Endodermal cell (in vitro differentiated cells): ENCODE measurements around the gene RALGAPA2. TPM values are rescaled to one million over a fixed set of nuclear protein-coding genes. Genes with fewer than 3 reads are reported as not detected.

Experiments used
- DNase-seq: peaks from one replicate; pipeline ENCODE4 v3.0.0-alpha.2; 2017
- H3K27ac ChIP-seq: 2 replicates; pipeline ENCODE4 v1.5.1; 2013; ENCODE audit warnings: mild to moderate bottlenecking, low read depth, low read length, moderate library complexity
- H3K27me3 ChIP-seq: 2 replicates; pipeline ENCODE4 v1.6.1; 2013; ENCODE audit warnings: mild to moderate bottlenecking, low read length, moderate library complexity; ENCODE audit not compliant: insufficient read depth, control insufficient read depth, poor library complexity, severe bottlenecking
- H3K36me3 ChIP-seq: 2 replicates; pipeline ENCODE4 v1.7.0; 2013; ENCODE audit warnings: mild to moderate bottlenecking, low read length, moderate library complexity; ENCODE audit not compliant: control insufficient read depth, insufficient read depth
- H3K4me1 ChIP-seq: one replicate; pipeline ENCODE4 v1.7.0; 2013; ENCODE audit warnings: low read length; ENCODE audit not compliant: control insufficient read depth, insufficient read depth
- H3K4me3 ChIP-seq: 2 replicates; pipeline ENCODE4 v1.5.1; 2013; ENCODE audit warnings: mild to moderate bottlenecking, low read length, moderate library complexity
- H3K9ac ChIP-seq: 2 replicates; pipeline ENCODE4 v1.6.1; 2013; ENCODE audit warnings: mild to moderate bottlenecking, low read length, moderate library complexity; ENCODE audit not compliant: poor library complexity, severe bottlenecking; ENCODE audit errors: extremely low read depth
- H3K9me3 ChIP-seq: 2 replicates; pipeline ENCODE4 v1.6.1; 2013; ENCODE audit warnings: mild to moderate bottlenecking, low read length, moderate library complexity; ENCODE audit not compliant: control insufficient read depth
- H3K27ac Mint-ChIP-seq: 2 replicates; pipeline ENCODE4 v1.8.0; 2020; ENCODE audit warnings: mixed read lengths
- H3K27me3 Mint-ChIP-seq: 2 replicates; pipeline ENCODE4 v1.8.0; 2021; ENCODE audit warnings: mild to moderate bottlenecking, mixed read lengths; ENCODE audit not compliant: insufficient read depth
- H3K36me3 Mint-ChIP-seq: 2 replicates; pipeline ENCODE4 v1.8.0; 2020; ENCODE audit warnings: low read depth, mixed read lengths
- H3K4me1 Mint-ChIP-seq: 2 replicates; pipeline ENCODE4 v1.8.0; 2020; ENCODE audit warnings: mixed read lengths
- H3K4me3 Mint-ChIP-seq: 2 replicates; pipeline ENCODE4 v1.8.0; 2020; ENCODE audit warnings: mild to moderate bottlenecking, moderate library complexity, mixed read lengths
- H3K9me3 Mint-ChIP-seq: 2 replicates; pipeline ENCODE4 v1.8.0; 2020; ENCODE audit warnings: mild to moderate bottlenecking, mixed read lengths
- CTCF ChIP-seq: fragments of 200-600 bp; sonication (generic); conservative IDR thresholded peaks from 2 replicates; pipeline ENCODE4 v1.5.0; 2021; ENCODE audit warnings: antibody characterized with exemption, mild to moderate bottlenecking
- WGBS, 2 experiments: methylation state at CpG; one replicate each; pipeline versions ENCODE4 v1.1.5 to v1.1.7; 2013; ENCODE audit warnings: missing lambda C conversion rate in 2 of 2, mixed read lengths in 1 of 2; ENCODE audit not compliant: insufficient coverage in 1 of 2, insufficient read length in 1 of 2; 5-methylcytosine and 5-hydroxymethylcytosine counted together
- total RNA-seq, 2 donors: library from RNA; stranded (reverse); fragmentation: NEBNext Ultra II Directional in 1 of 2; extraction: Animal tissue kit (Norgen Biotek cat#: 25700) in 1 of 2; gene quantifications; 2 replicates in 1 of 2; 3 replicates in 1 of 2; pipeline ENCODE4 v1.2.1, GENCODE V29; 2021

The RALGAPA2 gene
- total RNA-seq, 2 donors from 2014 or later: 19.5 to 24.6 TPM

GRCh38 chr20:20395087-20395486 is 317.4 kb downstream of the RALGAPA2 start:
- no peak for DNase-seq
- Mint-ChIP-seq H3K4me1 (no peaks in the 10 kb centered on the region), H3K27me3 (no peaks in the 10 kb centered on the region), H3K27ac (no peak overlapping the region), H3K4me3 (no peak overlapping the region), H3K9me3 (no peaks in the 10 kb centered on the region), H3K36me3 (peaks cover 5% of the 10 kb centered on the region)
- no peak for TF ChIP-seq CTCF
- Histone ChIP-seq H3K9me3 (no peaks in the 10 kb centered on the region), H3K27ac (no peak overlapping the region), H3K36me3 (no peaks in the 10 kb centered on the region), H3K4me3 (no peak overlapping the region), H3K4me1 (no peaks in the 10 kb centered on the region), H3K9ac (no peak overlapping the region), H3K27me3 (no peaks in the 10 kb centered on the region)
- 93 to 95% methylated on average over 9 to 12 of the region's 12 CpGs for WGBS, 2 experiments

GRCh38 chr20:20393207-20394120 is 319.0 kb downstream of the RALGAPA2 start:
- Mint-ChIP-seq H3K4me3 (no peak overlapping the region), H3K4me1 (no peaks in the 10 kb centered on the region), H3K36me3 (peaks cover 7% of the 10 kb centered on the region), H3K9me3 (no peaks in the 10 kb centered on the region), H3K27ac (no peak overlapping the region), H3K27me3 (no peaks in the 10 kb centered on the region)
- WGBS, 2 experiments: 93 to 97% methylated on average over 10 to 20 of the region's 20 CpGs
- no peaks in the 10 kb centered on the region for H3K36me3 ChIP-seq
- TF ChIP-seq CTCF: no peak
- H3K4me3 ChIP-seq: no peak overlapping the region
- no peaks in the 10 kb centered on the region for H3K27me3 ChIP-seq
- H3K9me3 ChIP-seq: no peaks in the 10 kb centered on the region
- no peak overlapping the region for H3K27ac ChIP-seq
- no peaks in the 10 kb centered on the region for H3K4me1 ChIP-seq
- no peak for DNase-seq
- no peak overlapping the region for H3K9ac ChIP-seq

GRCh38 chr20:20391766-20392165 is 320.7 kb downstream of the RALGAPA2 start:
- H3K36me3 ChIP-seq: no peaks in the 10 kb centered on the region
- no peak overlapping the region for H3K27ac Mint-ChIP-seq
- WGBS, 2 experiments: 93 to 94% methylated on average over 11 to 13 of the region's 13 CpGs
- H3K4me3 Mint-ChIP-seq: no peak overlapping the region
- no peak overlapping the region for H3K9ac ChIP-seq
- peaks cover 7% of the 10 kb centered on the region for H3K36me3 Mint-ChIP-seq
- no peaks in the 10 kb centered on the region for H3K9me3 ChIP-seq
- H3K4me1 Mint-ChIP-seq: no peaks in the 10 kb centered on the region
- H3K27ac ChIP-seq: no peak overlapping the region
- no peak overlapping the region for H3K4me3 ChIP-seq
- no peaks in the 10 kb centered on the region for H3K9me3 Mint-ChIP-seq
- no peak for TF ChIP-seq CTCF
- DNase-seq: no peak
- H3K27me3 ChIP-seq: no peaks in the 10 kb centered on the region
- no peaks in the 10 kb centered on the region for H3K4me1 ChIP-seq
- peaks cover under 1% of the 10 kb centered on the region for H3K27me3 Mint-ChIP-seq
